Activated B cell treated with CpG ODN at 0.5 μM for 24 hours (primary cell): ENCODE results near the gene MAD1L1. TPM values are rescaled to one million over a fixed set of nuclear protein-coding genes. Genes with fewer than 3 reads are reported as not detected.

Source experiments
- ATAC-seq: fragments of 200-7000 bp; cut with Tn5 transposase; one replicate; pipeline ENCODE4 v1.10.0; 2021; ENCODE audit warnings: low read depth, mild to moderate bottlenecking, moderate library complexity
- CTCF ChIA-PET: fragments of 350-600 bp; sonication (Branson Sonifier 250); formaldehyde crosslinking; loops from one replicate; lab custom pipeline; 2021; ENCODE audit warnings: antibody characterized with exemption; lab: Charles Lee
- POLR2A ChIA-PET: fragments of 350-600 bp; sonication (Branson Sonifier 250); formaldehyde crosslinking; loops from one replicate; lab custom pipeline; 2021; ENCODE audit warnings: antibody characterized with exemption; lab: Charles Lee
- DNase-seq: peaks from one replicate; pipeline ENCODE4 v3.0.0; 2022
- H3K27ac Mint-ChIP-seq: one replicate; pipeline ENCODE4 v1.8.0; 2020; ENCODE audit warnings: mixed read lengths
- H3K27me3 Mint-ChIP-seq: one replicate; pipeline ENCODE4 v1.8.0; 2021; ENCODE audit warnings: mixed read lengths
- H3K36me3 Mint-ChIP-seq: one replicate; pipeline ENCODE4 v1.8.0; 2021; ENCODE audit warnings: low read depth, mixed read lengths
- H3K4me1 Mint-ChIP-seq: one replicate; pipeline ENCODE4 v1.8.0; 2021; ENCODE audit warnings: mixed read lengths
- H3K4me3 Mint-ChIP-seq: one replicate; pipeline ENCODE4 v1.8.0; 2020; ENCODE audit warnings: mild to moderate bottlenecking, mixed read lengths
- H3K9me3 Mint-ChIP-seq: one replicate; pipeline ENCODE4 v1.8.0; 2020; ENCODE audit warnings: mixed read lengths
- CTCF ChIP-seq: fragments of 200-600 bp; IDR thresholded peaks from one replicate; pipeline ENCODE4 v1.8.0; 2022; ENCODE audit warnings: antibody characterized with exemption, mild to moderate bottlenecking
- intact Hi-C: fragments of 100-400 bp; cut with micrococcal nuclease; formaldehyde crosslinking; loops from one replicate; pipeline ENCODE4 v1.15.1; 2024
- total RNA-seq: library from RNA; stranded (reverse); gene quantifications from 2 replicates; pipeline ENCODE4 v1.2.3, GENCODE V29; 2022

MAD1L1 gene
- total RNA-seq, 1 donor from 2014 or later, result 54.6 TPM

GRCh38 chr7:2157473-2158279 lies 75.1 kb downstream of the MAD1L1 start:
- ATAC-seq (no peak), DNase-seq (no peak)
- POLR2A ChIA-PET, result no interaction called here
- intact Hi-C loops, result loop anchor here (5.0 kb wide), 1 partner anchor 55 kb away; no protein-coding TSS in a partner anchor
- peaks cover 5% of the 10 kb centered on the region for H3K4me1 Mint-ChIP-seq
- no peaks in the 10 kb centered on the region for H3K9me3 Mint-ChIP-seq
- H3K4me3 Mint-ChIP-seq, result no peak overlapping the region
- no peak for TF ChIP-seq CTCF
- peaks cover 38% of the 10 kb centered on the region for H3K36me3 Mint-ChIP-seq
- no peaks in the 10 kb centered on the region for H3K27me3 Mint-ChIP-seq
- peak overlapping the region; percentile 30 for H3K27ac Mint-ChIP-seq
- CTCF ChIA-PET, result no interaction called here

- intact Hi-C loops, result loop anchor here (5.0 kb wide), 1 partner anchor 55 kb away; no protein-coding TSS in a partner anchor
- TF ChIP-seq CTCF, result no peak
- DNase-seq (no peak), ATAC-seq (no peak)
- ChIA-PET CTCF (no interaction called here), POLR2A (no interaction called here)
- H3K9me3 Mint-ChIP-seq, result no peaks in the 10 kb centered on the region
- H3K4me1 Mint-ChIP-seq, result peaks cover 5% of the 10 kb centered on the region
- H3K4me3 Mint-ChIP-seq, result no peak overlapping the region
- H3K36me3 Mint-ChIP-seq, result peaks cover 38% of the 10 kb centered on the region
- no peak overlapping the region for H3K27ac Mint-ChIP-seq
- no peaks in the 10 kb centered on the region for H3K27me3 Mint-ChIP-seq
Measured at GRCh38 chr7:2156756-2157472, 75.8 kb downstream of the MAD1L1 start.

- H3K4me1 Mint-ChIP-seq, result peaks cover 5% of the 10 kb centered on the region
- H3K9me3 Mint-ChIP-seq, result no peaks in the 10 kb centered on the region
- intact Hi-C loops, result loop anchor here (5.0 kb wide), 1 partner anchor 53 kb away; no protein-coding TSS in a partner anchor
- H3K36me3 Mint-ChIP-seq, result peaks cover 38% of the 10 kb centered on the region
- ChIA-PET CTCF (no interaction called here), POLR2A (no interaction called here)
- no peaks in the 10 kb centered on the region for H3K27me3 Mint-ChIP-seq
- no peak overlapping the region for H3K4me3 Mint-ChIP-seq
- ATAC-seq, result no peak
- no peak for TF ChIP-seq CTCF
- no peak overlapping the region for H3K27ac Mint-ChIP-seq
- no peak for DNase-seq
Measured at GRCh38 chr7:2154831-2155230, 77.9 kb downstream of the MAD1L1 start.

GRCh38 chr7:2154121-2154520 lies 78.6 kb downstream of the MAD1L1 start:
- POLR2A ChIA-PET, result no interaction called here
- TF ChIP-seq CTCF, result no peak
- CTCF ChIA-PET, result interaction anchor here (0.7 kb wide), 1 partner anchor 113 kb away, joined by 3 read pairs; no protein-coding TSS in a partner anchor
- DNase-seq (no peak), ATAC-seq (no peak)
- Mint-ChIP-seq H3K4me3 (no peak overlapping the region), H3K27ac (no peak overlapping the region), H3K36me3 (peaks cover 40% of the 10 kb centered on the region), H3K4me1 (peaks cover 5% of the 10 kb centered on the region), H3K27me3 (no peaks in the 10 kb centered on the region), H3K9me3 (no peaks in the 10 kb centered on the region)
- intact Hi-C loops, result no loop called here

- intact Hi-C loops, result no loop called here
- CTCF ChIA-PET, result no interaction called here
- POLR2A ChIA-PET, result interaction anchor here (1.0 kb wide), 1 partner anchor 136 kb away, joined by 3 read pairs; no protein-coding TSS in a partner anchor
- H3K27ac Mint-ChIP-seq, result no peak overlapping the region
- H3K4me1 Mint-ChIP-seq, result peaks cover 5% of the 10 kb centered on the region
- no peak for ATAC-seq
- no peak overlapping the region for H3K4me3 Mint-ChIP-seq
- DNase-seq, result no peak
- H3K9me3 Mint-ChIP-seq, result no peaks in the 10 kb centered on the region
- TF ChIP-seq CTCF, result no peak
- H3K27me3 Mint-ChIP-seq, result no peaks in the 10 kb centered on the region
- H3K36me3 Mint-ChIP-seq, result peaks cover 39% of the 10 kb centered on the region
Measured at GRCh38 chr7:2152646-2153045, 80.1 kb downstream of the MAD1L1 start.
